Measurements from ENCODE around the gene CCDC197.

CCDC197 gene

DNA sequence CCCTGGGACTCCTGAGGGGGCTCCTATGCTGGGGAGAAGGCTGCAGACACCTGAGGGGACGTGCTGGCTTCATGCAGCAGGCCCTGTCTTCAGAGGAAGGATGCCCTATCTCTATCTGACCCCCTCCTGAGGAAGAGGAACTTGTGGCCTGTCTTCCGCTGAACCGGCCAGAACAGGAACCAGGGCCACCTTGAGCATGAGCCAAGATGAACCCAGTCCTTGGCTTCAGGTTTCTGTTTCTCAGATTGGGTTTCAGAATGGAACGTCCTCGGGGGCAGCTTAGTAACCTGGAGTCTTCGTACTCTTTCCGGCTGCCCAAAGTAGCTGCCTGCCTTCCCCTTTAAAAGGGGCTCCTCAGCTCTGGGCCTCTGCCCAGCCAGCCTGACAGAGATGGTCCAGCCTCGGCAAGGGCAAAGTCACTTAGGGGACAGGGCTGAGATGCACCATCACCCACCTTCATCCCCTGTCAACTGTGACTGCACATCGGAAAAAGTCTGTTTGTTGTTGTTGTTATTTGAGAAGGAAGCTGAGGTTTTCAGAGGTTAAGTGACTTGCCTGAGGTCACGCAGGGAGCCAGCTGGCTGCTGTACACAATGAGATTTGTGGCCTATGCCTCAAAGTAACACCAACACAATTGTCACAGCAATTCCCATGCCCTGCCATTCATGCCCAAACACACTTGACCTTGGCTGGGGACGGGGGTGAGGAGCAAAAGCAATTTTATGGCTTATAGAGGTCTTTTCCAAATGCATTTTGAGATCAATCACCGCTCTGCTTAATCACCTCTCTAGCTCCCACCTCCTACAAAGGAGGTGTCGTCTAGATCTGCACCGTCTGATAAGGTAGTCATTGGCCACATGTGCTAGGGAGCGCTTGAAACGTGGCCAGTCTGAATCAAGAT is 34.1 kb upstream of the CCDC197 start:
- TF ChIP-seq, protein P1, sequence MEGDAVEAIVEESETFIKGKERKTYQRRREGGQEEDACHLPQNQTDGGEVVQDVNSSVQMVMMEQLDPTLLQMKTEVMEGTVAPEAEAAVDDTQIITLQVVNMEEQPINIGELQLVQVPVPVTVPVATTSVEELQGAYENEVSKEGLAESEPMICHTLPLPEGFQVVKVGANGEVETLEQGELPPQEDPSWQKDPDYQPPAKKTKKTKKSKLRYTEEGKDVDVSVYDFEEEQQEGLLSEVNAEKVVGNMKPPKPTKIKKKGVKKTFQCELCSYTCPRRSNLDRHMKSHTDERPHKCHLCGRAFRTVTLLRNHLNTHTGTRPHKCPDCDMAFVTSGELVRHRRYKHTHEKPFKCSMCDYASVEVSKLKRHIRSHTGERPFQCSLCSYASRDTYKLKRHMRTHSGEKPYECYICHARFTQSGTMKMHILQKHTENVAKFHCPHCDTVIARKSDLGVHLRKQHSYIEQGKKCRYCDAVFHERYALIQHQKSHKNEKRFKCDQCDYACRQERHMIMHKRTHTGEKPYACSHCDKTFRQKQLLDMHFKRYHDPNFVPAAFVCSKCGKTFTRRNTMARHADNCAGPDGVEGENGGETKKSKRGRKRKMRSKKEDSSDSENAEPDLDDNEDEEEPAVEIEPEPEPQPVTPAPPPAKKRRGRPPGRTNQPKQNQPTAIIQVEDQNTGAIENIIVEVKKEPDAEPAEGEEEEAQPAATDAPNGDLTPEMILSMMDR (IDR thresholded peaks at IDR 0.05; ENCODE audit: extremely low read depth, missing control alignments) = no peak
- DNase-seq (ENCODE audit: low spot score) = peak; percentile 68

DNA sequence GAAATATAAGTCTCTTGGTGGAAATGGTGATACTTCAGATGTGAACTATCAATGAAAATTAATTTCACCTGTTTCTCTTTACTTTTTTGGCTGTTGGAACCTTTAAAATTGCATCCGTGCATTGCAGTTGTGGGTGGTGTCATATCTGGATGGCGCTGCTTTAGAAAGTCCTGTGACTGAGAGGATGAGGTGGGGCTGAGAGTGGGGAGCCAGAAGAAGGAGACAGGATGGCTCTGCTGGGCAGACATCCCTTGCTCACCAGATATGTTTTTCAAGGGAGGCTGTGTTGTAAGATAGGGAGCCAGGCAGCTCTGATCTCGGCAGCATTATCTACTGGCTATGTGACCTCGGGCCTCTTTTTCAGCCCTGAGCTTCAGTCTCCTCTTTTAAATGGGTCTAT is 33.4 kb upstream of the CCDC197 start:
- TF ChIP-seq, protein P1 (IDR thresholded peaks at IDR 0.05; ENCODE audit: extremely low read depth, missing control alignments) = no peak
- DNase-seq (ENCODE audit: low spot score) = no peak

DNA sequence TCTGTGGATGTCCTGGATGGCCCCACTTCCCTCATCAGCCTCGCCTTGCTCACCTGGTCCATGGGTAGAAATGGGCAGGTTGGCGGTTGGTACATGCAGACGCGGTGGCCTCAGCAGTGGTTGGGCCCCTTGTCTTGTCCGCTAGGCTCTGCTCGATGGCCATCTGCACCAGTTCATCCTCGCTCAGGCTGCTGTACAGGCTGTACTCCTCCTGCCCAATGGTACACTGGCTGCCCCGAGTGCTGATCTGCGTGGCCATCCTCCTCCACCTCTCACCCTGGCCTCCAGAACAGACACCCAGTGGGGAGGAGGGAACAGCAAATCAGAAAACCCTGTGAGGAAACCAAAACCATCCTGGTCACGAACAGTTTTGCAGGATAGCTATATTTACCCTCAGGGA is 32.8 kb upstream of the CCDC197 start:
- DNase-seq (ENCODE audit: low spot score) = no peak
- TF ChIP-seq, protein P1 (IDR thresholded peaks at IDR 0.05; ENCODE audit: extremely low read depth, missing control alignments) = no peak

DNA sequence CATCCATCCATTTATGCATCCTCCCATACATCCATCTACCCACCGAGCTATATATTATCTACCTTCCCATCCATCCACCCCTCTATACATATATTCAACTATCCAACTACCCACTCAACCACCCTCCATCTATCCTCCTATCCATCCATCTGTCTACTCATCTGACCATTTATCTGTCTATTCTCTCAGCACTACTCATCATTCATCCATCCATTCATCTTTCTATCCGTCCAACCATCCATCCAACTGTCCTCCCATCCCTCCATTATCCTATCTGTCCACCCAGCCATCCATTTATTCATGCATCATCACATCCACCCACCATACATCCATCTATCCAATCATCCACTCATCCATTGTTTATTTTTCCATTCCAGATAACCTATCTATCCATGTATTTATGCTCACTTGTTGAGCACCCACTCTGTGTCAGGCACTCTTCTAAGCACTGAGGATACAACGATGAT is 32.2 kb upstream of the CCDC197 start:
- TF ChIP-seq, protein P1 (IDR thresholded peaks at IDR 0.05; ENCODE audit: extremely low read depth, missing control alignments) = no peak

DNA sequence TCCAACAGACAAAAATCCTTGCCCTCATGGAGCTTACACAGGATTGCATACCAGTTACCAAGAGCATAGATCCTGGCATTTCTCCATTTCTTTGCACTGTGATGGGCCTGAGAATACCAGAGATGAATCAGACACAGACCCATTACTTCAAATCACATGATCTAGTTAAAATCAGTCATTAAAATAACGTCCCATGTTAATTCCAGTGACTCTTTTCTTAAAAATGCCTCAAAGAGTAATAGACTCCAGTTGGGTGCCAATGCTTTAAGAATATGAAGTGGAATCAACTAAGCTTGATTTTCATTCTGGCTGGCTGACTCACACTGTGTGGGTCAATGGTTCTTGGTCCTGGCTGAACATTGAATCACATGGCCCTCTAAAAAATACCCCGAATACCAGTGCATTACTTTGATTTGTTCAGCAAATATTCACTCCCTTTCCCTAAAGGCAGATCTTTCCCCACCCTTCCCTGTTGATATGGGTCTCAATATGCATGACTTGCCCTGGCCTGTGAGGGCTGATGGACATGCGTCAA is 31.7 kb upstream of the CCDC197 start:
- no peak for DNase-seq (ENCODE audit: low spot score)

More for the DNA sequence above, 32.2 kb upstream of the CCDC197 start:
- no peak for DNase-seq (ENCODE audit: low spot score)

DNA sequence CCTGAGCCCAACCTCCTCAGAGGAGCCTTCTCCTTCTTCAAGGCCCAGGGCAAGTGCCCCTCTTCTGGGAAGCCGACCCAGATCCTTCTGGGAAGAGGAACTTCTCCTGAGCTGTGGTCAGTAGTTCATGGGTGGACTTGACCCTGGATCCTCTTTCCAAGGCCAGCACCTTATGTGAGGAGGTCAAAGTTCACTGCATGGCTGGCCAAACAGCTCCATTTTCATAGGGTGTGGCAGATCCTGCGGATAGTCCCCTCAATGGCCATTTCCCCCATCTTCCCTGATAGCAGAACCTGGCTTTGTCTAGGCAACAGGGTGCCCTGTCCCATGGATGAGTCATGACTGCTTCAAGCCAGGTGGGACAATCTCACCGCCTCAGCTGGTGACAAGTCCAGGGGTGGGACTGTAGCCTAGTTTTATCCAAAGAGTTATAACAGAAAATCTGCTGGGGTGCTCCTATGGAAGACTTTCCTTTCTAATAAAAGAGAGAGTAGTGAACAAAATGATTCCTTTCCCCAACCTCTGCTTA is 31.1 kb upstream of the CCDC197 start:
- TF ChIP-seq, protein P1 (IDR thresholded peaks at IDR 0.05; ENCODE audit: extremely low read depth, missing control alignments) = no peak
- no peak for DNase-seq (ENCODE audit: low spot score)

More for the DNA sequence above, 31.7 kb upstream of the CCDC197 start:
- TF ChIP-seq, protein P1 (IDR thresholded peaks at IDR 0.05; ENCODE audit: extremely low read depth, missing control alignments) = no peak

Measured in GM20000 (cell line).